PC-3 (cell line): ENCODE data around the gene FGFR3. TPM values are rescaled to one million over a fixed set of nuclear protein-coding genes. Genes with fewer than 3 reads are reported as not detected.

ENCODE experiments used
- ATAC-seq: fragments of 200-7000 bp; cut with Tn5 transposase; 2 replicates; pipeline ENCODE4 v1.9.1; 2020; ENCODE audit warnings: mild to moderate bottlenecking, moderate library complexity
- BruUV-seq: library from RNA; stranded (reverse); fragments of 400-500 nt; replicated peaks from 2 replicates; lab custom pipeline; 2021; lab: Mats Ljungman, UMichigan
- CTCF ChIA-PET: fragments of 300-600 bp; sonication (Branson Sonifier 250); formaldehyde crosslinking; loops from one replicate; lab custom pipeline; 2022; ENCODE audit warnings: antibody characterized with exemption; lab: Charles Lee
- POLR2A ChIA-PET: fragments of 300-600 bp; sonication (Branson Sonifier 250); formaldehyde crosslinking; loops from one replicate; lab custom pipeline; 2022; ENCODE audit warnings: antibody characterized with exemption; ENCODE audit not compliant: unreplicated experiment; lab: Charles Lee
- DNase-seq: peaks from one replicate; pipeline ENCODE4 v3.0.0-alpha.2; 2015
- H2AFZ ChIP-seq: fragments of 300-600 bp; sonication (generic); 2 replicates; pipeline ENCODE4 v1.6.0; 2016; ENCODE audit warnings: antibody characterized with exemption, low read length
- H3F3A ChIP-seq: fragments of 300-600 bp; sonication (generic); one replicate; pipeline ENCODE4 v1.6.0; 2017; ENCODE audit warnings: antibody characterized with exemption, low read length, control low read depth, mild to moderate bottlenecking; ENCODE audit not compliant: unreplicated experiment
- H3K27ac ChIP-seq: fragments of 300-600 bp; sonication (generic); 2 replicates; pipeline ENCODE4 v1.5.1; 2016; ENCODE audit warnings: mild to moderate bottlenecking, low read length
- H3K27me3 ChIP-seq: fragments of 300-600 bp; sonication (generic); 2 replicates; pipeline ENCODE4 v1.6.1; 2016; ENCODE audit warnings: low read length, mixed read lengths
- H3K36me3 ChIP-seq: fragments of 300-600 bp; sonication (generic); 2 replicates; pipeline ENCODE4 v1.6.1; 2016; ENCODE audit warnings: low read depth, mixed run types, low read length, mixed read lengths
- H3K4me1 ChIP-seq: fragments of 300-600 bp; sonication (generic); 2 replicates; pipeline ENCODE4 v1.5.1; 2016; ENCODE audit warnings: low read length; ENCODE audit not compliant: insufficient read depth
- H3K4me2 ChIP-seq: fragments of 300-600 bp; sonication (generic); 2 replicates; pipeline ENCODE4 v1.6.0; 2016; ENCODE audit warnings: low read length
- H3K4me3 ChIP-seq: fragments of 300-600 bp; sonication (generic); 2 replicates; pipeline ENCODE4 v1.5.1; 2016; ENCODE audit warnings: mild to moderate bottlenecking, low read length, mixed read lengths
- H3K79me2 ChIP-seq: fragments of 300-600 bp; sonication (generic); 2 replicates; pipeline ENCODE4 v1.6.1; 2017; ENCODE audit warnings: low read length, mixed read lengths
- H3K9ac ChIP-seq: fragments of 300-600 bp; sonication (generic); 2 replicates; pipeline ENCODE4 v1.6.0; 2016; ENCODE audit warnings: mild to moderate bottlenecking, low read length
- H3K9me2 ChIP-seq: fragments of 300-600 bp; sonication (generic); replicated peaks from 2 replicates; pipeline ENCODE4 v1.6.1; 2016; ENCODE audit warnings: mixed run types, low read length, mixed read lengths
- H3K9me3 ChIP-seq: fragments of 300-600 bp; sonication (generic); 2 replicates; pipeline ENCODE4 v1.6.1; 2016; ENCODE audit warnings: low read length, mixed read lengths
- H4K20me1 ChIP-seq: fragments of 300-600 bp; sonication (generic); 2 replicates; pipeline ENCODE4 v1.6.1; 2016; ENCODE audit warnings: low read length, mixed read lengths
- CTCF ChIP-seq: fragments of 300-600 bp; sonication (generic); conservative IDR thresholded peaks from 2 replicates; pipeline ENCODE4 v1.5.1; 2017; ENCODE audit warnings: antibody characterized with exemption, low read depth, mild to moderate bottlenecking, low read length
- EZH2 ChIP-seq: fragments of 300-600 bp; sonication (generic); IDR thresholded peaks from one replicate; pipeline ENCODE4 v1.6.1; 2017; ENCODE audit warnings: antibody characterized with exemption, mild to moderate bottlenecking, low read length; ENCODE audit not compliant: unreplicated experiment
- EZH2phosphoT487 ChIP-seq: fragments of 300-600 bp; sonication (generic); IDR thresholded peaks from 2 replicates; pipeline ENCODE4 v1.6.1; 2018; ENCODE audit warnings: mild to moderate bottlenecking, antibody characterized with exemption, low read length, borderline replicate concordance
- intact Hi-C: fragments of 100-400 bp; cut with micrococcal nuclease; formaldehyde crosslinking; loops from 2 replicates; pipeline ENCODE4 v1.9.0; 2023
- total RNA-seq: library from RNA; depleted of rRNA; stranded (reverse); fragments of >200 nt; gene quantifications from 2 replicates; pipeline ENCODE4 v1.2.3, GENCODE V29; 2014

FGFR3 gene
- total RNA-seq, 1 experiment from 2014 or later: 0.11 TPM

- no peaks in the 10 kb centered on the region for H3K4me1 ChIP-seq
- no peak overlapping the region for H3K4me3 ChIP-seq
- H3K9ac ChIP-seq: no peak overlapping the region
- ATAC-seq (no peak), DNase-seq (no peak)
- no peak overlapping the region for H3K27ac ChIP-seq
- intact Hi-C loops: loop anchor here (1.0 kb wide), 1 partner anchor 64 kb away; no protein-coding TSS in a partner anchor
- H4K20me1 ChIP-seq: no peaks in the 10 kb centered on the region
- H3K27me3 ChIP-seq: no peaks in the 10 kb centered on the region
- CTCF ChIA-PET: no interaction called here
- no peaks in the 10 kb centered on the region for H3K79me2 ChIP-seq
- no peaks in the 10 kb centered on the region for H3K9me3 ChIP-seq
- no peak overlapping the region for H2AFZ ChIP-seq
- H3K9me2 ChIP-seq: no peaks in the 10 kb centered on the region
- BruUV-seq: no TSS peak
- H3F3A ChIP-seq: no peaks in the 10 kb centered on the region
- H3K36me3 ChIP-seq: peaks cover 7% of the 10 kb centered on the region; the same call in 1 of the 2 replicates
- POLR2A ChIA-PET: no interaction called here
- TF ChIP-seq EZH2phosphoT487 (no peak), CTCF (no peak), EZH2 (no peak)
- no peak overlapping the region for H3K4me2 ChIP-seq
Measured at GRCh38 chr4:1810765-1811164, 17.7 kb downstream of the FGFR3 start.

- ATAC-seq: no peak
- no peak overlapping the region for H3K27ac ChIP-seq
- no peaks in the 10 kb centered on the region for H3K79me2 ChIP-seq
- no TSS peak for BruUV-seq
- H3K4me3 ChIP-seq: no peak overlapping the region
- H3K4me2 ChIP-seq: no peak overlapping the region
- intact Hi-C loops: no loop called here
- no peak overlapping the region for H2AFZ ChIP-seq
- H3K9ac ChIP-seq: no peak overlapping the region
- TF ChIP-seq EZH2: no peak
- no peak for TF ChIP-seq CTCF
- no peak for TF ChIP-seq EZH2phosphoT487
- peaks cover 18% of the 10 kb centered on the region; the same call in 1 of the 2 replicates for H3K36me3 ChIP-seq
- H3K27me3 ChIP-seq: no peaks in the 10 kb centered on the region
- H4K20me1 ChIP-seq: no peaks in the 10 kb centered on the region
- ChIA-PET POLR2A (no interaction called here), CTCF (no interaction called here)
- H3K9me3 ChIP-seq: no peaks in the 10 kb centered on the region
- H3K9me2 ChIP-seq: no peaks in the 10 kb centered on the region
- no peaks in the 10 kb centered on the region for H3K4me1 ChIP-seq
- no peak for DNase-seq
- no peaks in the 10 kb centered on the region for H3F3A ChIP-seq
Measured at GRCh38 chr4:1812720-1813119, 19.6 kb downstream of the FGFR3 start.

GRCh38 chr4:1813231-1813630 lies 20.1 kb downstream of the FGFR3 start:
- no peaks in the 10 kb centered on the region for H3K27me3 ChIP-seq
- H3K9me3 ChIP-seq: no peaks in the 10 kb centered on the region
- H3F3A ChIP-seq: no peaks in the 10 kb centered on the region
- H3K4me2 ChIP-seq: no peak overlapping the region
- ATAC-seq (no peak), DNase-seq (no peak)
- H3K79me2 ChIP-seq: no peaks in the 10 kb centered on the region
- TF ChIP-seq EZH2: no peak
- no peak for TF ChIP-seq EZH2phosphoT487
- TF ChIP-seq CTCF: no peak
- H3K9ac ChIP-seq: no peak overlapping the region
- H3K9me2 ChIP-seq: no peaks in the 10 kb centered on the region
- POLR2A ChIA-PET: no interaction called here
- intact Hi-C loops: no loop called here
- H3K4me3 ChIP-seq: no peak overlapping the region
- H3K4me1 ChIP-seq: no peaks in the 10 kb centered on the region
- H4K20me1 ChIP-seq: no peaks in the 10 kb centered on the region
- no TSS peak for BruUV-seq
- H2AFZ ChIP-seq: no peak overlapping the region
- H3K36me3 ChIP-seq: peaks cover 18% of the 10 kb centered on the region; the same call in 1 of the 2 replicates
- CTCF ChIA-PET: no interaction called here
- no peak overlapping the region for H3K27ac ChIP-seq
